HepG2 (cell line): ENCODE measurements around the gene ATP9A. TPM values are rescaled to one million over a fixed set of nuclear protein-coding genes. Genes with fewer than 3 reads are reported as not detected.

Source experiments
- ATAC-seq: fragments of 200-7000 bp; cut with Tn5 transposase; 3 replicates; pipeline ENCODE4 v1.9.1; 2020; ENCODE audit warnings: mild to moderate bottlenecking, moderate library complexity
- Bru-seq: library from RNA; stranded (reverse); fragments of 400-500 nt; gene quantifications from one replicate; lab custom pipeline; 2021; lab: Mats Ljungman, UMichigan
- BruChase-seq, 2 experiments: library from RNA; stranded (reverse); fragments of 400-500 nt; gene quantifications; one replicate each; lab custom pipeline; 2021; lab: Mats Ljungman, UMichigan
- BruUV-seq: library from RNA; stranded (reverse); fragments of 400-500 nt; replicated peaks from 2 replicates; lab custom pipeline; 2021; lab: Mats Ljungman, UMichigan
- CTCF ChIA-PET: fragments of 300-600 bp; formaldehyde crosslinking; extraction: SDS; loops from one replicate; lab custom pipeline; 2021; ENCODE audit warnings: low total read pairs, inconsistent platforms, low intra/inter-chr PET ratio; lab: Yijun Ruan, JAX
- POLR2A ChIA-PET: fragments of 350-600 bp; sonication (Branson Sonifier 250); formaldehyde crosslinking; loops from one replicate; lab custom pipeline; 2020; ENCODE audit warnings: antibody characterized with exemption, inconsistent platforms; lab: Yijun Ruan, JAX
- DNase-seq: peaks from one replicate; pipeline ENCODE4 v3.0.0-alpha.2; 2015; ENCODE audit warnings: low spot score
- FAIRE-seq: peaks from 3 replicates; lab custom pipeline; 2011; peaks lifted over from hg19 to GRCh38; lab: Jason Lieb, UNC
- H2AFZ ChIP-seq: one replicate; pipeline ENCODE4 v1.6.1; 2011; ENCODE audit warnings: low read length, inconsistent platforms
- H3K27ac ChIP-seq: fragments of 300-600 bp; 3 replicates; pipeline ENCODE4 v1.8.0; 2011; ENCODE audit warnings: mixed run types, mild to moderate bottlenecking, mixed read lengths, low read length, inconsistent platforms; ENCODE audit not compliant: insufficient read depth; ENCODE audit errors: extremely low read length
- H3K27me3 ChIP-seq, 2 experiments: fragments of 200-600 bp in 1 of 2; 2 replicates in 1 of 2; 3 replicates in 1 of 2; pipeline versions ENCODE4 v1.6.0 to v1.8.0; 2011; ENCODE audit warnings: low read length in 2 of 2, mild to moderate bottlenecking in 2 of 2, moderate library complexity in 2 of 2, inconsistent platforms in 1 of 2; ENCODE audit not compliant: insufficient read depth in 2 of 2, control insufficient read depth in 1 of 2
- H3K36me3 ChIP-seq, 2 experiments: fragments of 200-600 bp in 1 of 2; replicated peaks in 1 of 2; 2 replicates in 1 of 2; 3 replicates in 1 of 2; pipeline versions ENCODE4 v1.5.1 to v1.8.0; 2011; ENCODE audit warnings: low read length in 2 of 2, inconsistent platforms in 1 of 2; ENCODE audit not compliant: insufficient read depth in 2 of 2, control insufficient read depth in 1 of 2
- H3K4me1 ChIP-seq: 2 replicates; pipeline ENCODE4 v1.5.1; 2012; ENCODE audit warnings: low read length, inconsistent platforms; ENCODE audit not compliant: insufficient read depth
- H3K4me2 ChIP-seq: 2 replicates; pipeline ENCODE4 v1.6.0; 2011; ENCODE audit warnings: low read depth, low read length, inconsistent platforms
- H3K4me3 ChIP-seq, 3 experiments: fragments of 200-600 bp in 1 of 3; sonication (generic), shearing (Covaris generic) in 1 of 3; replicated peaks in 1 of 3; 2 replicates each; pipeline ENCODE4 v1.5.1; 2011 to 2016; ENCODE audit warnings: low read length in 3 of 3, inconsistent platforms in 2 of 3, low read depth in 2 of 3, mild to moderate bottlenecking in 2 of 3, control low read depth in 1 of 3, mixed read lengths in 1 of 3; ENCODE audit not compliant: insufficient read depth in 1 of 3
- H3K79me2 ChIP-seq: one replicate; pipeline ENCODE4 v1.6.1; 2011; ENCODE audit warnings: low read length, inconsistent platforms; ENCODE audit not compliant: insufficient read depth
- H3K9ac ChIP-seq: 2 replicates; pipeline ENCODE4 v1.6.0; 2011; ENCODE audit warnings: mild to moderate bottlenecking, low read depth, low read length, inconsistent platforms; ENCODE audit not compliant: insufficient read depth
- H3K9me3 ChIP-seq: 2 replicates; pipeline ENCODE4 v1.5.1; 2012; ENCODE audit warnings: mild to moderate bottlenecking, low read length
- H4K20me1 ChIP-seq: 2 replicates; pipeline ENCODE4 v1.6.0; 2011; ENCODE audit warnings: inconsistent platforms, mild to moderate bottlenecking, low read length, moderate library complexity; ENCODE audit not compliant: insufficient read depth
- ATF6 ChIP-seq: sonication (generic); formaldehyde crosslinking; conservative IDR thresholded peaks from 2 replicates; pipeline ENCODE4 v1.4.0; 2020; ENCODE audit warnings: missing genetic modification reagents
- FOXA1 ChIP-seq, 2 experiments: fragments of 450-650 bp in 1 of 2; sonication (generic) in 1 of 2; formaldehyde crosslinking in 1 of 2; IDR thresholded peaks; 2 replicates each; pipeline versions ENCODE4 v1.4.0 to v1.6.1; 2016 to 2020; ENCODE audit warnings: missing genetic modification reagents in 1 of 2
- MEIS2 ChIP-seq: sonication (generic); formaldehyde crosslinking; IDR thresholded peaks from 2 replicates; pipeline ENCODE4 v1.9.0; 2021; ENCODE audit warnings: mild to moderate bottlenecking, missing genetic modification reagents
- TSC22D2 ChIP-seq: sonication (generic); formaldehyde crosslinking; IDR thresholded peaks from 2 replicates; pipeline ENCODE4 v1.5.1; 2020; ENCODE audit warnings: missing genetic modification reagents, mild to moderate bottlenecking, borderline replicate concordance
- ZNF777 ChIP-seq: sonication (generic); formaldehyde crosslinking; IDR thresholded peaks from 2 replicates; pipeline ENCODE4 v1.4.0; 2020; ENCODE audit warnings: missing genetic modification reagents
- WGBS: methylation state at CpG from one replicate; pipeline ENCODE4 v1.1.6; 2017; ENCODE audit warnings: low lambda C conversion rate; 5-methylcytosine and 5-hydroxymethylcytosine counted together
- in situ Hi-C: cut with HindIII; loops from 2 replicates; pipeline ENCODE4 v1.10.0; 2017; ENCODE audit warnings: low pct_unique_long_range_greater_than_20kb; ENCODE audit not compliant: extremely low pct_ligation_motif_present
- intact Hi-C: fragments of 100-400 bp; cut with micrococcal nuclease; formaldehyde crosslinking; loops from one replicate; pipeline ENCODE4 v1.10.0; 2022; ENCODE audit not compliant: unreplicated experiment
- long read RNA-seq, 2 experiments: library from RNA in 1 of 2; library from polyadenylated mRNA in 1 of 2; stranded (forward) in 1 of 2; unstranded in 1 of 2; transcript quantifications; one replicate each; pipeline ENCODE4 v2.0.0, GENCODE V29; 2019 to 2022
- polyA minus RNA-seq, 3 experiments: library from RNA; depleted of rRNA, polyadenylated mRNA; stranded (reverse); fragments of >200 nt; gene quantifications; 2 replicates each; pipeline ENCODE4 v1.2.3, GENCODE V29; 2011; ENCODE audit warnings: low replicate concordance in 1 of 3
- polyA plus RNA-seq, 8 experiments: library from polyadenylated mRNA; depleted of rRNA in 3 of 8; stranded (reverse) in 7 of 8; unstranded in 1 of 8; fragments of >200 nt; fragmentation: Illumina TruSeq in 4 of 8; extraction: Trizol in 4 of 8; gene quantifications; 2 replicates each; pipeline versions ENCODE4 v1.2.1 to v1.2.3, GENCODE V29; 2011 to 2016; ENCODE audit warnings: low read depth in 4 of 8, missing spikeins in 1 of 8, mixed read lengths in 1 of 8; ENCODE audit not compliant: insufficient read depth in 1 of 8
- total RNA-seq, 5 experiments: library from RNA; depleted of rRNA; stranded (reverse); fragments of >200 nt; fragmentation: Illumina TruSeq; extraction: Trizol; gene quantifications; 2 replicates each; pipeline ENCODE4 v1.2.3, GENCODE V29; 2016; ENCODE audit warnings: low read depth in 1 of 5
- TF ChIP-seq, protein P1 (sequence below): sonication (generic); formaldehyde crosslinking; IDR thresholded peaks from 2 replicates; pipeline ENCODE4 v1.5.0; 2020; ENCODE audit warnings: missing genetic modification reagents

Gene ATP9A, protein sequence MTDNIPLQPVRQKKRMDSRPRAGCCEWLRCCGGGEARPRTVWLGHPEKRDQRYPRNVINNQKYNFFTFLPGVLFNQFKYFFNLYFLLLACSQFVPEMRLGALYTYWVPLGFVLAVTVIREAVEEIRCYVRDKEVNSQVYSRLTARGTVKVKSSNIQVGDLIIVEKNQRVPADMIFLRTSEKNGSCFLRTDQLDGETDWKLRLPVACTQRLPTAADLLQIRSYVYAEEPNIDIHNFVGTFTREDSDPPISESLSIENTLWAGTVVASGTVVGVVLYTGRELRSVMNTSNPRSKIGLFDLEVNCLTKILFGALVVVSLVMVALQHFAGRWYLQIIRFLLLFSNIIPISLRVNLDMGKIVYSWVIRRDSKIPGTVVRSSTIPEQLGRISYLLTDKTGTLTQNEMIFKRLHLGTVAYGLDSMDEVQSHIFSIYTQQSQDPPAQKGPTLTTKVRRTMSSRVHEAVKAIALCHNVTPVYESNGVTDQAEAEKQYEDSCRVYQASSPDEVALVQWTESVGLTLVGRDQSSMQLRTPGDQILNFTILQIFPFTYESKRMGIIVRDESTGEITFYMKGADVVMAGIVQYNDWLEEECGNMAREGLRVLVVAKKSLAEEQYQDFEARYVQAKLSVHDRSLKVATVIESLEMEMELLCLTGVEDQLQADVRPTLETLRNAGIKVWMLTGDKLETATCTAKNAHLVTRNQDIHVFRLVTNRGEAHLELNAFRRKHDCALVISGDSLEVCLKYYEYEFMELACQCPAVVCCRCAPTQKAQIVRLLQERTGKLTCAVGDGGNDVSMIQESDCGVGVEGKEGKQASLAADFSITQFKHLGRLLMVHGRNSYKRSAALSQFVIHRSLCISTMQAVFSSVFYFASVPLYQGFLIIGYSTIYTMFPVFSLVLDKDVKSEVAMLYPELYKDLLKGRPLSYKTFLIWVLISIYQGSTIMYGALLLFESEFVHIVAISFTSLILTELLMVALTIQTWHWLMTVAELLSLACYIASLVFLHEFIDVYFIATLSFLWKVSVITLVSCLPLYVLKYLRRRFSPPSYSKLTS
- total RNA-seq (2016; rRNA removed; fragmentation: Illumina TruSeq; extraction: Trizol) (11.0 and 11.8 TPM in 2 replicates), polyA plus RNA-seq (2011; rRNA removed) (18.5 and 19.2 TPM in 2 replicates), polyA minus RNA-seq (2011; rRNA and poly(A)+ RNA removed; ENCODE audit: low replicate concordance) (30.7 and 75.7 TPM in 2 replicates), Bru-seq, nascent RNA (percentile 61 among the genes with signal in this experiment), BruChase-seq, experiment 1, labeled RNA remaining after a 6-hour chase (percentile 67 among the genes with signal in this experiment), BruChase-seq, experiment 2, labeled RNA remaining after a 2-hour chase (percentile 65 among the genes with signal in this experiment)
- total RNA-seq (2016; cell fraction: cytosol; rRNA removed; fragmentation: Illumina TruSeq; extraction: Trizol; ENCODE audit: low read depth): 2.4 and 3.0 TPM in 2 replicates
- total RNA-seq (2016; cell fraction: insoluble cytoplasmic fraction; rRNA removed; fragmentation: Illumina TruSeq; extraction: Trizol): 10.1 and 11.8 TPM in 2 replicates
- 5.1 and 5.8 TPM in 2 replicates for total RNA-seq (2016; cell fraction: membrane; rRNA removed; fragmentation: Illumina TruSeq; extraction: Trizol)
- total RNA-seq (2016; cell fraction: nucleus; rRNA removed; fragmentation: Illumina TruSeq; extraction: Trizol): 13.2 and 14.5 TPM in 2 replicates
- polyA plus RNA-seq (2011; cell fraction: cytosol; rRNA removed): 13.2 and 14.1 TPM in 2 replicates
- polyA plus RNA-seq (2011; cell fraction: nucleus; rRNA removed): 31.8 and 35.3 TPM in 2 replicates
- 23.4 and 25.1 TPM in 2 replicates for polyA plus RNA-seq (2012)
- polyA plus RNA-seq (2016; cell fraction: cytosol; fragmentation: Illumina TruSeq; extraction: Trizol; ENCODE audit: low read depth): 0.52 and 0.55 TPM in 2 replicates
- polyA plus RNA-seq (2016; cell fraction: insoluble cytoplasmic fraction; fragmentation: Illumina TruSeq; extraction: Trizol; ENCODE audit: low read depth): 6.8 and 7.8 TPM in 2 replicates
- polyA plus RNA-seq (2016; cell fraction: membrane; fragmentation: Illumina TruSeq; extraction: Trizol; ENCODE audit: low read depth): 2.0 and 2.2 TPM in 2 replicates
- polyA plus RNA-seq (2016; cell fraction: nucleus; fragmentation: Illumina TruSeq; extraction: Trizol; ENCODE audit: insufficient read depth, low read depth): 14.8 and 15.7 TPM in 2 replicates
- 25.1 and 28.6 TPM in 2 replicates for polyA minus RNA-seq (2011; cell fraction: cytosol; rRNA and poly(A)+ RNA removed)
- 37.2 and 39.9 TPM in 2 replicates for polyA minus RNA-seq (2011; cell fraction: nucleus; rRNA and poly(A)+ RNA removed)
- long read RNA-seq, experiment 1, partial matches to known transcripts: 1 of 3 reads
- long read RNA-seq, experiment 1, other reads (novel, unspliced or antisense): 2 of 3 reads
- long read RNA-seq, experiment 2, full-length matches to known transcripts: 5 of 34 reads
- long read RNA-seq, experiment 2, partial matches to known transcripts: 2 of 34 reads
- long read RNA-seq, experiment 2, other reads (novel, unspliced or antisense): 27 of 34 reads

DNA sequence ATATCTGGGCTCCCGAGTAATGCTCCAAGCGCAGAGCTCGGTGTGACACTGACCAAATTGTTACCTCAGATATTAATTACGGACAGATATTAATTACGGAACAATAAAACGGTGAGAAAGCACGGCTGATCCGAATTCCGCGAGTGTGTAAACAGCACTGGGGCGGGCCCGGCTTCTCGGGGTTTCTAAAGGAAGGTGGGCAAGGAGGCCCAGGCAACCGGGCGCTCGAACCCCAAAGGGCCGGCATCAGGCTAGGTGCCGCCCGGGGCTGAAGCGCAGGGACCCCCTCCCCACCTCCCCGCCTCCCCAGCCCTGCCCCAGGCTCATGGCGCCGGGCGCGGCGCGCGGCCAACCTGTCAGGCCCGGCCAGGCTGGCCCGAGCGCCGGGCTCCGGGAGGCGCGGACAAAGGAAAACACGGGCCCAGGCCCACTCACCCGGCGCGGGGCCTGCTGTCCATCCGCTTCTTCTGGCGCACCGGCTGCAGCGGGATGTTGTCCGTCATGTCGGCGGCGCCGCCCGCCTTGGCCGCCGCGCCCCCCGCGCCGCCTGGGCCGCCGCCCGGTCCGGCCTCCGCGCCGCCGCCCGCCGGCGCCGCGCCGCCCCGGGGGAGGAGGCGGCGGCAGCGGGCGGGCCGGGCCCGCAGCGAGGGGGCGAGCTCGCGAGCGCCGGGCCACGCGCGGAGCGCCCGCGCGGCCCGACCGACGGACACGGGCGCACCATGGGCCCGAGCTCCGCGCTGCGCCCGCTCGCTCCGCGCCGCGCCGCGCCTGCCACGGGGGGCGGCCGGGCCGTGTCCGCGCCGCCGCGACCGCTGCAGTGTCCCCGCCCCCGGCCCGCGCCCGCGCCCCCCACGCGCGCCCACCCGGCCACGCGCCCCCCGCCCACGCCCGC lies at the start of gene ATP9A:
TSS of gene ATP9A (minus strand) at position 524 of the 892 bp plus-strand sequence. CDS start at position 503, 21 bp downstream.
- BruUV-seq: no TSS peak
- H2AFZ ChIP-seq: no peak within 1 kb of the TSS
- ChIA-PET POLR2A (interaction anchor here (0.7 to 1.9 kb wide), 4 partner anchors 12 to 67 kb away, joined by 4 to 16 read pairs (median 8); no protein-coding TSS in a partner anchor), CTCF (interaction anchor here (1.1 kb wide), 1 partner anchor 67 kb away, joined by 4 read pairs; no protein-coding TSS in a partner anchor)
- H4K20me1 ChIP-seq: no peaks in the 10 kb centered on the region
- H3K9me3 ChIP-seq: no peaks in the 10 kb centered on the region
- no peaks in the 10 kb centered on the region for H3K36me3 ChIP-seq
- peaks cover 27% of the 10 kb centered on the region for H3K4me1 ChIP-seq
- no peak for DNase-seq
- intact Hi-C loops (loop anchor here (1.0 to 2.0 kb wide), 2 partner anchors 24 to 67 kb away; no protein-coding TSS in a partner anchor), in situ Hi-C loops (no loop called here)
- peak within 1 kb of the TSS; percentile 100 for H3K4me2 ChIP-seq
- no peak for FAIRE-seq
- under 1% methylated on average over 51 of the region's 131 CpGs for WGBS
- peak within 1 kb of the TSS; percentile 90 to 99 (median 98) for H3K4me3 ChIP-seq
- peaks cover 14% of the 10 kb centered on the region for H3K79me2 ChIP-seq
- peak; percentile 59 for ATAC-seq
- H3K9ac ChIP-seq: peak within 1 kb of the TSS; percentile 92
- H3K27me3 ChIP-seq: peaks cover 0 to 12% of the 10 kb centered on the region in 2 experiments; a peak in 2 of 5 replicates
- peak within 1 kb of the TSS; percentile 58 for H3K27ac ChIP-seq
- TF ChIP-seq MEIS2 (CRISPR knock-in tag): peak; percentile 78
- TF ChIP-seq ZNF777 (CRISPR knock-in tag): peak; percentile 75
- TF ChIP-seq ATF6 (CRISPR knock-in tag): peak; percentile 32; the same call in 1 of the 2 replicates
- no peak for TF ChIP-seq FOXA1 (IDR thresholded peaks at IDR 0.05)
- peak; percentile 23; the same call in 1 of the 2 replicates for TF ChIP-seq FOXA1 (CRISPR knock-in tag; IDR thresholded peaks at IDR 0.05)
- peak; percentile 6; the same call in 1 of the 2 replicates for TF ChIP-seq TSC22D2 (CRISPR knock-in tag)
- TF ChIP-seq, protein P1, sequence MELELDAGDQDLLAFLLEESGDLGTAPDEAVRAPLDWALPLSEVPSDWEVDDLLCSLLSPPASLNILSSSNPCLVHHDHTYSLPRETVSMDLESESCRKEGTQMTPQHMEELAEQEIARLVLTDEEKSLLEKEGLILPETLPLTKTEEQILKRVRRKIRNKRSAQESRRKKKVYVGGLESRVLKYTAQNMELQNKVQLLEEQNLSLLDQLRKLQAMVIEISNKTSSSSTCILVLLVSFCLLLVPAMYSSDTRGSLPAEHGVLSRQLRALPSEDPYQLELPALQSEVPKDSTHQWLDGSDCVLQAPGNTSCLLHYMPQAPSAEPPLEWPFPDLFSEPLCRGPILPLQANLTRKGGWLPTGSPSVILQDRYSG (CRISPR knock-in tag): peak; percentile 77; the same call in 1 of the 2 replicates
